ENCODE results near the gene TBCE. TPM values are rescaled to one million over a fixed set of nuclear protein-coding genes. Genes with fewer than 3 reads are reported as not detected.

Gene TBCE
- total and polyA plus RNA-seq, 9 of the 15 experiments (the other 6 are each of a cell fraction or from before 2014, with no cell fraction given) = 52.6 to 92.1 (median 82.1) TPM

GRCh38 chr1:235495551-235495950, 128.3 kb downstream of the TBCE start:
- Histone ChIP-seq H3K4me3 (no peak overlapping the region), H3K9me3 (replicated peaks; ENCODE audit: control insufficient read depth, insufficient read depth, low read depth, low read length) (no peaks in the 10 kb centered on the region), H4K20me1 (replicated peaks; ENCODE audit: control insufficient read depth, insufficient read depth, low read length) (no peaks in the 10 kb centered on the region), H3K27ac (ENCODE audit: extremely low read depth, low read depth, low read length) (no peak overlapping the region), H3K9ac (ENCODE audit: insufficient read depth in 1 of 2, low read depth in 2 of 2, low read length in 2 of 2) (no peak overlapping the region), H3K9me1 (ENCODE audit: control insufficient read depth, insufficient read depth, low read length) (no peaks in the 10 kb centered on the region), H3K27me3 (ENCODE audit: control insufficient read depth in 2 of 2, insufficient read depth in 2 of 2, low read length in 2 of 2) (no peaks in the 10 kb centered on the region), H3K79me2 (ENCODE audit: control insufficient read depth, insufficient read depth, low read length) (peaks cover 37% of the 10 kb centered on the region), H3K36me3 (ENCODE audit: control insufficient read depth, insufficient read depth, low read length) (peaks cover 55% of the 10 kb centered on the region), H3K4me2 (ENCODE audit: insufficient read depth, low read length) (no peak overlapping the region), H3K4me1 (replicated peaks in 1 of 2; ENCODE audit: control insufficient read depth in 2 of 2, insufficient read depth in 2 of 2, low read length in 2 of 2) (peaks cover 3 to 8% of the 10 kb centered on the region in 2 experiments; a peak in 2 of 5 replicates), H2AFZ (ENCODE audit: low read depth, low read length) (no peak overlapping the region)
- POLR2A ChIA-PET = interaction anchor here (0.6 to 4.2 kb wide), 5 partner anchors 8 to 137 kb away, joined by 3 to 29 read pairs (median 4); partner anchors contain the start of gene B3GALNT2
- 58% methylated on average over 2 of the region's 2 CpGs for WGBS (ENCODE audit: insufficient coverage, low coverage, missing lambda C conversion rate)
- CTCF ChIA-PET (ENCODE audit: low intra/inter-chr PET ratio) = no interaction called here
- BruUV-seq (replicated peaks) = no TSS peak
- FAIRE-seq = no peak
- no peak for ATAC-seq
- intact Hi-C loops (cut with micrococcal nuclease) (no loop called here), in situ Hi-C loops (cut with MboI) (no loop called here)
- no peak for DNase-seq (ENCODE audit: extremely low read depth in 1 of 4, low spot score in 3 of 4)
- TF ChIP-seq ZNF217 (CRISPR knock-in tag; IDR thresholded peaks at IDR 0.05) (no peak), SMARCE1 (IDR thresholded peaks at IDR 0.05) (no peak)
- TF ChIP-seq, protein P1, sequence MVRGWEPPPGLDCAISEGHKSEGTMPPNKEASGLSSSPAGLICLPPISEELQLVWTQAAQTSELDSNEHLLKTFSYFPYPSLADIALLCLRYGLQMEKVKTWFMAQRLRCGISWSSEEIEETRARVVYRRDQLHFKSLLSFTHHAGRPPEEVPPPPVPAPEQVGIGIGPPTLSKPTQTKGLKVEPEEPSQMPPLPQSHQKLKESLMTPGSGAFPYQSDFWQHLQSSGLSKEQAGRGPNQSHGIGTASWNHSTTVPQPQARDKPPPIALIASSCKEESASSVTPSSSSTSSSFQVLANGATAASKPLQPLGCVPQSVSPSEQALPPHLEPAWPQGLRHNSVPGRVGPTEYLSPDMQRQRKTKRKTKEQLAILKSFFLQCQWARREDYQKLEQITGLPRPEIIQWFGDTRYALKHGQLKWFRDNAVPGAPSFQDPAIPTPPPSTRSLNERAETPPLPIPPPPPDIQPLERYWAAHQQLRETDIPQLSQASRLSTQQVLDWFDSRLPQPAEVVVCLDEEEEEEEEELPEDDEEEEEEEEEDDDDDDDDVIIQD (CRISPR knock-in tag; IDR thresholded peaks at IDR 0.05) = no peak

GRCh38 chr1:235500971-235501540, 133.8 kb downstream of the TBCE start:
- Histone ChIP-seq H3K4me3 (no peak overlapping the region), H3K4me1 (replicated peaks in 1 of 2; ENCODE audit: control insufficient read depth in 2 of 2, insufficient read depth in 2 of 2, low read length in 2 of 2) (peaks cover 18% of the 10 kb centered on the region in 2 experiments; a peak in 4 of 5 replicates), H3K4me2 (ENCODE audit: insufficient read depth, low read length) (no peak overlapping the region), H3K9me3 (replicated peaks; ENCODE audit: control insufficient read depth, insufficient read depth, low read depth, low read length) (no peaks in the 10 kb centered on the region), H3K9ac (ENCODE audit: insufficient read depth in 1 of 2, low read depth in 2 of 2, low read length in 2 of 2) (no peak overlapping the region), H4K20me1 (replicated peaks; ENCODE audit: control insufficient read depth, insufficient read depth, low read length) (no peaks in the 10 kb centered on the region), H2AFZ (ENCODE audit: low read depth, low read length) (no peak overlapping the region), H3K27me3 (ENCODE audit: control insufficient read depth in 2 of 2, insufficient read depth in 2 of 2, low read length in 2 of 2) (no peaks in the 10 kb centered on the region), H3K79me2 (ENCODE audit: control insufficient read depth, insufficient read depth, low read length) (peaks cover 87% of the 10 kb centered on the region), H3K9me1 (ENCODE audit: control insufficient read depth, insufficient read depth, low read length) (no peaks in the 10 kb centered on the region), H3K36me3 (ENCODE audit: control insufficient read depth, insufficient read depth, low read length) (0 out of 3 replicates have a peak, but pooled peaks cover 4% of the 10 kb centered on the region), H3K27ac (ENCODE audit: extremely low read depth, low read depth, low read length) (no peak overlapping the region)
- ATAC-seq = no peak
- in situ Hi-C loops (cut with MboI) = no loop called here
- ChIA-PET CTCF (ENCODE audit: low intra/inter-chr PET ratio) (no interaction called here), POLR2A (interaction anchor here (0.6 to 0.8 kb wide), 2 partner anchors 31 to 95 kb away, joined by 3 read pairs; no protein-coding TSS in a partner anchor)
- BruUV-seq (replicated peaks) = no TSS peak
- DNase-seq (ENCODE audit: extremely low read depth in 1 of 4, low spot score in 3 of 4) = peak in 1 of 4 experiments; percentile 21
- 47% methylated on average over 5 of the region's 5 CpGs for WGBS (ENCODE audit: insufficient coverage, low coverage, missing lambda C conversion rate)
- no peak for FAIRE-seq
- intact Hi-C loops (cut with micrococcal nuclease) = loop anchor here (5.0 to 10.0 kb wide), 3 partner anchors 59 to 896 kb away; no protein-coding TSS in a partner anchor
- TF ChIP-seq ETV1 (tag; conservative IDR thresholded peaks at IDR 0.05; ENCODE audit: low read depth) = 0 out of 2 replicates have a peak, but pooled peaks have one; percentile 15
